Sigmoid colon (tissue), 7 donors: ENCODE data around the gene NR3C2. TPM values are rescaled to one million over a fixed set of nuclear protein-coding genes. Genes with fewer than 3 reads are reported as not detected.

Source experiments
- DNase-seq: peaks from one replicate; pipeline ENCODE4 v3.0.0-alpha.2; 2019
- H3K27ac ChIP-seq, 4 donors: fragments of 200-600 bp; sonication (generic); one replicate each; pipeline ENCODE4 v1.5.1; 2016 to 2019; ENCODE audit warnings: mild to moderate bottlenecking in 1 of 4
- H3K27me3 ChIP-seq, 3 donors: fragments of 200-600 bp; sonication (generic); one replicate each; pipeline ENCODE4 v1.5.1; 2019; ENCODE audit warnings: mild to moderate bottlenecking in 1 of 3
- H3K36me3 ChIP-seq, 4 donors: fragments of 200-600 bp; sonication (generic); one replicate each; pipeline ENCODE4 v1.5.1; 2016 to 2019
- H3K4me1 ChIP-seq, 4 donors: fragments of 200-600 bp; sonication (generic); one replicate each; pipeline ENCODE4 v1.5.1; 2017 to 2019
- H3K4me3 ChIP-seq, 4 donors: fragments of 200-600 bp; sonication (generic); one replicate each; pipeline ENCODE4 v1.5.1; 2017 to 2019; ENCODE audit warnings: mild to moderate bottlenecking in 2 of 4, moderate library complexity in 1 of 4
- H3K9me3 ChIP-seq, 4 donors: fragments of 200-600 bp in 3 of 4; sonication (generic) in 3 of 4; one replicate each; pipeline versions ENCODE4 v1.5.1 to v1.6.1; 2013 to 2019
- CTCF ChIP-seq, 4 experiments: fragments of 450-650 bp in 3 of 4; fragments of 200-600 bp in 1 of 4; IDR thresholded peaks; one replicate each; pipeline ENCODE4 v1.5.1; 2016 to 2019; ENCODE audit warnings: antibody characterized with exemption in 4 of 4, mild to moderate bottlenecking in 3 of 4, moderate library complexity in 2 of 4
- EP300 ChIP-seq, 4 donors: sonication (generic); formaldehyde crosslinking; IDR thresholded peaks; one replicate each; pipeline ENCODE4 v1.6.1; 2017; ENCODE audit warnings: antibody characterized with exemption in 4 of 4
- POLR2A ChIP-seq, 2 donors: fragments of 450-650 bp; IDR thresholded peaks; one replicate each; pipeline ENCODE4 v1.6.1; 2016; ENCODE audit warnings: antibody characterized with exemption in 2 of 2, mild to moderate bottlenecking in 2 of 2, moderate library complexity in 2 of 2
- POLR2AphosphoS5 ChIP-seq, 4 donors: sonication (generic); formaldehyde crosslinking; IDR thresholded peaks; one replicate each; pipeline ENCODE4 v1.6.1; 2017; ENCODE audit warnings: antibody characterized with exemption in 4 of 4
- WGBS, 2 donors: extraction: QIAGEN DNeasy Blood & Tissue Kit; methylation state at CpG; one replicate each; pipeline ENCODE4 v1.1.7; 2013; 5-methylcytosine and 5-hydroxymethylcytosine counted together
- intact Hi-C: fragments of 100-400 bp; cut with DNase I; formaldehyde crosslinking; loops from one replicate; pipeline ENCODE4 v1.15.1; 2023
- polyA plus RNA-seq, 3 donors: library from polyadenylated mRNA; stranded (reverse); fragments of 200-250 nt; gene quantifications; one replicate each; pipeline ENCODE4 v1.2.3, GENCODE V29; 2013
- total RNA-seq, 4 donors: library from RNA; depleted of rRNA; stranded (reverse); fragments of >200 nt; gene quantifications; one replicate each; pipeline ENCODE4 v1.1.0, GENCODE V29; 2016
- donor health status: healthy with polysubstance abuse.
- donor health status: Bipolar disorder and iron deficiency.
- donor health status: healthy.

Gene NR3C2
- total and polyA plus RNA-seq, 7 donors: 15.6 to 34.9 (median 23.4) TPM

GRCh38 chr4:148103597-148104355 is 338.4 kb downstream of the NR3C2 start:
- no peak for DNase-seq
- TF ChIP-seq POLR2AphosphoS5 (IDR thresholded peaks at IDR 0.05): no peak
- TF ChIP-seq CTCF (IDR thresholded peaks at IDR 0.05): no peak
- no peak for TF ChIP-seq POLR2A (IDR thresholded peaks at IDR 0.05)
- TF ChIP-seq EP300 (IDR thresholded peaks at IDR 0.05): no peak
- intact Hi-C loops: no loop called here
- Histone ChIP-seq H3K36me3 (peaks cover 0 to 19% (median under 1%) of the 10 kb centered on the region in 4 donors), H3K4me3 (no peak overlapping the region), H3K27me3 (no peaks in the 10 kb centered on the region), H3K4me1 (no peaks in the 10 kb centered on the region), H3K9me3 (peaks cover 0 to 5% (median 1%) of the 10 kb centered on the region in 4 donors), H3K27ac (no peak overlapping the region)
- 96 to 98% methylated on average over 7 of the region's 7 CpGs for WGBS, 2 donors

- peaks cover 0 to 4% (median 1%) of the 10 kb centered on the region in 4 donors for H3K9me3 ChIP-seq
- intact Hi-C loops: no loop called here
- no peak overlapping the region for H3K4me3 ChIP-seq
- H3K27me3 ChIP-seq: no peaks in the 10 kb centered on the region
- H3K36me3 ChIP-seq: peaks cover 0 to 6% (median 0%) of the 10 kb centered on the region in 4 donors
- no peak for DNase-seq
- H3K27ac ChIP-seq: no peak overlapping the region
- 47 to 69% methylated on average over 4 of the region's 4 CpGs for WGBS, 2 donors
- TF ChIP-seq POLR2A (IDR thresholded peaks at IDR 0.05) (no peak), POLR2AphosphoS5 (IDR thresholded peaks at IDR 0.05) (no peak), CTCF (IDR thresholded peaks at IDR 0.05) (no peak), EP300 (IDR thresholded peaks at IDR 0.05) (no peak)
- no peaks in the 10 kb centered on the region for H3K4me1 ChIP-seq
These were observed 340.4 kb downstream of the NR3C2 start for GRCh38 chr4:148101790-148102189.

- Histone ChIP-seq H3K4me1 (no peaks in the 10 kb centered on the region), H3K36me3 (peaks cover 0 to 6% (median 0%) of the 10 kb centered on the region in 4 donors), H3K9me3 (no peaks in the 10 kb centered on the region), H3K4me3 (no peak overlapping the region), H3K27me3 (no peaks in the 10 kb centered on the region), H3K27ac (no peak overlapping the region)
- DNase-seq: no peak
- 58 to 89% methylated on average over 3 of the region's 3 CpGs for WGBS, 2 donors
- TF ChIP-seq CTCF (IDR thresholded peaks at IDR 0.05) (no peak), POLR2AphosphoS5 (IDR thresholded peaks at IDR 0.05) (no peak), POLR2A (IDR thresholded peaks at IDR 0.05) (no peak), EP300 (IDR thresholded peaks at IDR 0.05) (no peak)
- intact Hi-C loops: no loop called here
These were observed 341.0 kb downstream of the NR3C2 start for GRCh38 chr4:148101235-148101634.

- Histone ChIP-seq H3K36me3 (no peaks in the 10 kb centered on the region), H3K4me1 (peaks cover 0 to 10% (median 2%) of the 10 kb centered on the region in 4 donors), H3K27ac (no peak overlapping the region), H3K4me3 (no peak overlapping the region), H3K27me3 (no peaks in the 10 kb centered on the region), H3K9me3 (no peaks in the 10 kb centered on the region)
- TF ChIP-seq POLR2AphosphoS5 (IDR thresholded peaks at IDR 0.05): no peak
- TF ChIP-seq CTCF (IDR thresholded peaks at IDR 0.05): no peak
- no peak for TF ChIP-seq EP300 (IDR thresholded peaks at IDR 0.05)
- no peak for TF ChIP-seq POLR2A (IDR thresholded peaks at IDR 0.05)
- 93 to 97% methylated on average over 5 of the region's 5 CpGs for WGBS, 2 donors
- no peak for DNase-seq
- intact Hi-C loops: no loop called here
These were observed 344.4 kb downstream of the NR3C2 start for GRCh38 chr4:148097801-148098200.
